ENCODE measurements around the gene NPBWR2. TPM values are rescaled to one million over a fixed set of nuclear protein-coding genes. Genes with fewer than 3 reads are reported as not detected.

Gene NPBWR2
- total and polyA plus RNA-seq, 2 experiments from 2014 or later, result not detected

- peak within 1 kb of the TSS; percentile 75 for H3K4me3 ChIP-seq
- no peaks in the 10 kb centered on the region for H3K79me2 ChIP-seq (replicated peaks; ENCODE audit: insufficient read depth)
- Mint-ChIP-seq H3K36me3 (ENCODE audit: low read depth) (no peaks in the 10 kb centered on the region; the same call in 2 of the 3 replicates), H3K4me3 (peak within 1 kb of the TSS; percentile 77), H3K27me3 (ENCODE audit: insufficient read depth, low read depth, poor library complexity) (peaks cover 37% of the 10 kb centered on the region), H3K4me1 (peaks cover 33% of the 10 kb centered on the region), H3K27ac (no peak within 1 kb of the TSS), H3K9me3 (0 out of 3 replicates have a peak, but pooled peaks cover 3% of the 10 kb centered on the region)
- H3K36me3 ChIP-seq (ENCODE audit: insufficient read depth), result no peaks in the 10 kb centered on the region
- peaks cover 35% of the 10 kb centered on the region for H3K27me3 ChIP-seq (ENCODE audit: insufficient read depth)
- H4K20me1 ChIP-seq (replicated peaks; ENCODE audit: insufficient read depth), result no peaks in the 10 kb centered on the region
- TF ChIP-seq POLR2AphosphoS5 (IDR thresholded peaks at IDR 0.05; ENCODE audit: low read depth), result peak; percentile 57; the same call in 1 of the 2 replicates
- TF ChIP-seq EZH2 (IDR thresholded peaks at IDR 0.05; ENCODE audit: low read depth, unreplicated experiment), result no peak
- TF ChIP-seq REST (IDR thresholded peaks at IDR 0.05; ENCODE audit: unreplicated experiment), result no peak
- no peak for TF ChIP-seq STAT1 (IDR thresholded peaks at IDR 0.05; ENCODE audit: unreplicated experiment)
- ATAC-seq, result peak; percentile 21
- peaks cover 22% of the 10 kb centered on the region; the same call in 1 of the 2 replicates for H3K4me1 ChIP-seq (ENCODE audit: insufficient read depth)
- no peaks in the 10 kb centered on the region for H3K9me2 ChIP-seq (ENCODE audit: insufficient read depth)
- H3K27ac ChIP-seq (ENCODE audit: low read depth), result no peak within 1 kb of the TSS
- H2AFZ ChIP-seq, result peak within 1 kb of the TSS; percentile 93
- DNase-seq (ENCODE audit: low spot score), result peak; percentile 77
- peak within 1 kb of the TSS; percentile 88 for H3K4me2 ChIP-seq
- 0 out of 2 replicates have a peak, but pooled peaks cover 7% of the 10 kb centered on the region for H3F3A ChIP-seq (replicated peaks; ENCODE audit: low read depth)
Measured at GRCh38 chr20:64079273-64080012, 27.9 kb downstream of the NPBWR2 start, which contains the start of gene RGS19. Gene RGS19, minus strand, starts transcription at chr20:64079518. Its CDS starts 2,632 bp downstream, at chr20:64076886.

- H3K27ac Mint-ChIP-seq, result no peak overlapping the region
- Histone ChIP-seq H2AFZ (no peak overlapping the region), H3K79me2 (replicated peaks; ENCODE audit: insufficient read depth) (no peaks in the 10 kb centered on the region), H3K27ac (ENCODE audit: low read depth) (no peak overlapping the region), H3K36me3 (ENCODE audit: insufficient read depth) (no peaks in the 10 kb centered on the region), H3K4me3 (peak overlapping the region; percentile 75), H3K9me2 (ENCODE audit: insufficient read depth) (no peaks in the 10 kb centered on the region), H3F3A (replicated peaks; ENCODE audit: low read depth) (0 out of 2 replicates have a peak, but pooled peaks cover 5% of the 10 kb centered on the region), H3K4me1 (ENCODE audit: insufficient read depth) (peaks cover 22% of the 10 kb centered on the region; the same call in 1 of the 2 replicates), H3K4me2 (peak overlapping the region; percentile 88), H4K20me1 (replicated peaks; ENCODE audit: insufficient read depth) (no peaks in the 10 kb centered on the region), H3K27me3 (ENCODE audit: insufficient read depth) (peaks cover 30% of the 10 kb centered on the region)
- TF ChIP-seq EZH2phosphoT487 (IDR thresholded peaks at IDR 0.05; ENCODE audit: unreplicated experiment), result no peak
- TF ChIP-seq CREB1 (CRISPR knock-in tag; IDR thresholded peaks at IDR 0.05; ENCODE audit: low read depth), result no peak
- TF ChIP-seq ETS1 (IDR thresholded peaks at IDR 0.05), result no peak
- TF ChIP-seq REST (IDR thresholded peaks at IDR 0.05; ENCODE audit: unreplicated experiment), result no peak
- no peak for TF ChIP-seq JUNB (IDR thresholded peaks at IDR 0.05; ENCODE audit: unreplicated experiment)
- TF ChIP-seq POLR2AphosphoS5 (IDR thresholded peaks at IDR 0.05; ENCODE audit: low read depth), result no peak
- peak overlapping the region; percentile 68 for H3K4me3 Mint-ChIP-seq
- H3K27me3 Mint-ChIP-seq (ENCODE audit: insufficient read depth, low read depth, poor library complexity), result peaks cover 34% of the 10 kb centered on the region
- H3K4me1 Mint-ChIP-seq, result peaks cover 29% of the 10 kb centered on the region; the same call in 2 of the 3 replicates
- H3K9me3 Mint-ChIP-seq, result no peaks in the 10 kb centered on the region
- H3K36me3 Mint-ChIP-seq (ENCODE audit: low read depth), result no peaks in the 10 kb centered on the region
- no peak for ATAC-seq
- no peak for DNase-seq (ENCODE audit: low spot score)
Measured at GRCh38 chr20:64078934-64079272, 28.5 kb downstream of the NPBWR2 start.

Measured in GM23338 (cell line).